Immature natural killer cell (primary cell): ENCODE measurements around the gene FCSK. TPM values are rescaled to one million over a fixed set of nuclear protein-coding genes. Genes with fewer than 3 reads are reported as not detected.
"Not testable (repeated sequence)": the region's sequence is repeated elsewhere in the genome, so short reads cannot be mapped to it uniquely, and the experiment has no call there.

Source experiments
- DNase-seq, 3 donors: peaks; one replicate each; pipeline ENCODE4 v3.0.0; 2022; ENCODE audit warnings: mixed read lengths in 1 of 3
- H3K27ac Mint-ChIP-seq, 6 donors: one replicate each; pipeline ENCODE4 v1.8.0; 2020; ENCODE audit warnings: mixed read lengths in 6 of 6, mild to moderate bottlenecking in 5 of 6, inconsistent platforms in 4 of 6, moderate library complexity in 3 of 6
- H3K27me3 Mint-ChIP-seq, 3 donors: one replicate each; pipeline ENCODE4 v1.8.0; 2020 to 2021; ENCODE audit warnings: low read depth in 3 of 3, mild to moderate bottlenecking in 3 of 3, mixed read lengths in 3 of 3, moderate library complexity in 3 of 3, inconsistent platforms in 1 of 3
- H3K36me3 Mint-ChIP-seq, 3 donors: one replicate each; pipeline ENCODE4 v1.8.0; 2020; ENCODE audit warnings: mixed read lengths in 3 of 3, inconsistent platforms in 2 of 3, mild to moderate bottlenecking in 2 of 3
- H3K4me1 Mint-ChIP-seq, 2 donors: one replicate each; pipeline ENCODE4 v1.8.0; 2020; ENCODE audit warnings: inconsistent platforms in 2 of 2, mild to moderate bottlenecking in 2 of 2, mixed read lengths in 2 of 2, moderate library complexity in 1 of 2
- H3K4me3 Mint-ChIP-seq, 5 donors: one replicate each; pipeline ENCODE4 v1.8.0; 2020; ENCODE audit warnings: mild to moderate bottlenecking in 5 of 5, mixed read lengths in 5 of 5, inconsistent platforms in 3 of 5, moderate library complexity in 3 of 5
- H3K9me3 Mint-ChIP-seq, 6 donors: one replicate each; pipeline ENCODE4 v1.8.0; 2020; ENCODE audit warnings: mild to moderate bottlenecking in 6 of 6, mixed read lengths in 6 of 6, inconsistent platforms in 4 of 6, moderate library complexity in 3 of 6
- polyA plus RNA-seq, 3 donors: library from polyadenylated mRNA; unstranded; fragments of 300-500 nt; fragmentation: Illumina TruSeq; gene quantifications; one replicate each; pipeline ENCODE4 v1.2.3, GENCODE V29; 2021

The FCSK gene
- polyA plus RNA-seq, 3 donors from 2014 or later, result 6.7 to 11.9 (median 10.5) TPM

- Mint-ChIP-seq H3K27ac (peak overlapping the region; percentile 73 to 88 (median 84)), H3K9me3 (no peaks in the 10 kb centered on the region), H3K4me1 (peaks cover 41 to 57% of the 10 kb centered on the region in 2 donors), H3K27me3 (peaks cover 0 to 2% (median 2%) of the 10 kb centered on the region in 3 donors), H3K36me3 (peaks cover 0 to 4% (median 0%) of the 10 kb centered on the region in 3 donors), H3K4me3 (peak overlapping the region; percentile 89 to 98 (median 92))
- no peak for DNase-seq
Measured at GRCh38 chr16:70437017-70437581, 17.3 kb upstream of the FCSK start.

GRCh38 chr16:70437582-70438557, 16.5 kb upstream of the FCSK start:
- Mint-ChIP-seq H3K9me3 (no peaks in the 10 kb centered on the region), H3K4me3 (peak overlapping the region; percentile 89 to 98 (median 92)), H3K4me1 (peaks cover 38 to 49% of the 10 kb centered on the region in 2 donors), H3K27me3 (peaks cover 0 to 4% (median 2%) of the 10 kb centered on the region in 3 donors), H3K36me3 (peaks cover 0 to 4% (median 0%) of the 10 kb centered on the region in 3 donors), H3K27ac (peak overlapping the region; percentile 73 to 89 (median 84))
- DNase-seq, result no peak

- no peak for DNase-seq
- H3K36me3 Mint-ChIP-seq, result peaks cover 0 to 4% (median 0%) of the 10 kb centered on the region in 3 donors
Measured at GRCh38 chr16:70438585-70438968, 15.8 kb upstream of the FCSK start.

GRCh38 chr16:70438969-70439862, 15.2 kb upstream of the FCSK start, which contains the start of gene ST3GAL2:
Gene ST3GAL2, minus strand, starts transcription at chr16:70439100. Its CDS starts 40,570 bp downstream, at chr16:70398530.
- peak within 1 kb of the TSS; percentile 92 to 98 (median 94) for H3K4me3 Mint-ChIP-seq
- peak; percentile 87 to 90 (median 88) for DNase-seq
- peaks cover 0 to 6% (median 2%) of the 10 kb centered on the region in 3 donors for H3K27me3 Mint-ChIP-seq
- peaks cover 30 to 36% of the 10 kb centered on the region in 2 donors for H3K4me1 Mint-ChIP-seq
- no peaks in the 10 kb centered on the region for H3K9me3 Mint-ChIP-seq
- H3K27ac Mint-ChIP-seq, result peak within 1 kb of the TSS; percentile 85 to 90 (median 87)
- H3K36me3 Mint-ChIP-seq, result no peaks in the 10 kb centered on the region

More at GRCh38 chr16:70438585-70438968, 15.8 kb upstream of the FCSK start:
- peaks cover 34 to 42% of the 10 kb centered on the region in 2 donors for H3K4me1 Mint-ChIP-seq
- peak overlapping the region; percentile 89 to 98 (median 92) for H3K4me3 Mint-ChIP-seq
- H3K27ac Mint-ChIP-seq, result peak overlapping the region; percentile 73 to 89 (median 84)
- H3K9me3 Mint-ChIP-seq, result no peaks in the 10 kb centered on the region
- peaks cover 0 to 6% (median 2%) of the 10 kb centered on the region in 3 donors for H3K27me3 Mint-ChIP-seq

GRCh38 chr16:70440009-70440692, 14.2 kb upstream of the FCSK start:
- H3K9me3 Mint-ChIP-seq, result no peaks in the 10 kb centered on the region
- peak overlapping the region in 3 of 6 donors; percentile 23 to 36 (median 30) for H3K27ac Mint-ChIP-seq
- H3K36me3 Mint-ChIP-seq, result no peaks in the 10 kb centered on the region
- DNase-seq, result no peak
- H3K27me3 Mint-ChIP-seq, result peaks cover 0 to 6% (median 0%) of the 10 kb centered on the region in 3 donors
- peaks cover 29 to 36% of the 10 kb centered on the region in 2 donors for H3K4me1 Mint-ChIP-seq
- peak overlapping the region; percentile 92 to 96 (median 94) for H3K4me3 Mint-ChIP-seq

GRCh38 chr16:70441406-70441990, 12.9 kb upstream of the FCSK start:
- no peak overlapping the region for H3K4me3 Mint-ChIP-seq
- H3K27me3 Mint-ChIP-seq, result peaks cover 0 to 6% (median 0%) of the 10 kb centered on the region in 3 donors
- no peaks in the 10 kb centered on the region for H3K9me3 Mint-ChIP-seq
- no peak for DNase-seq
- H3K27ac Mint-ChIP-seq, result peak overlapping the region in 1 of 6 donors; percentile 45
- no peaks in the 10 kb centered on the region for H3K36me3 Mint-ChIP-seq
- peaks cover 27 to 29% of the 10 kb centered on the region in 2 donors for H3K4me1 Mint-ChIP-seq

- H3K4me1 Mint-ChIP-seq, result peaks cover 19 to 21% of the 10 kb centered on the region in 2 donors
- H3K9me3 Mint-ChIP-seq, result no peaks in the 10 kb centered on the region
- no peak overlapping the region for H3K27ac Mint-ChIP-seq
- no peak overlapping the region for H3K4me3 Mint-ChIP-seq
- peaks cover 0 to 3% (median 0%) of the 10 kb centered on the region in 3 donors for H3K36me3 Mint-ChIP-seq
- DNase-seq, result no peak
- peaks cover 0 to 6% (median 0%) of the 10 kb centered on the region in 3 donors for H3K27me3 Mint-ChIP-seq
Measured at GRCh38 chr16:70442344-70442743, 12.1 kb upstream of the FCSK start.

- Mint-ChIP-seq H3K4me3 (no peak overlapping the region), H3K9me3 (no peaks in the 10 kb centered on the region), H3K4me1 (peaks cover 5 to 6% of the 10 kb centered on the region in 2 donors), H3K36me3 (peaks cover 0 to 7% (median 0%) of the 10 kb centered on the region in 3 donors), H3K27ac (no peak overlapping the region), H3K27me3 (peaks cover 0 to 8% (median 0%) of the 10 kb centered on the region in 3 donors)
- no peak for DNase-seq
Measured at GRCh38 chr16:70444249-70445063, 9.9 kb upstream of the FCSK start.

GRCh38 chr16:70448075-70448474, 6.3 kb upstream of the FCSK start:
- no peak overlapping the region for H3K27ac Mint-ChIP-seq
- DNase-seq, result no peak
- no peaks in the 10 kb centered on the region for H3K9me3 Mint-ChIP-seq
- H3K4me1 Mint-ChIP-seq, result peaks cover 0 to 2% of the 10 kb centered on the region in 2 donors
- H3K27me3 Mint-ChIP-seq, result peaks cover 0 to 6% (median 0%) of the 10 kb centered on the region in 3 donors
- no peak overlapping the region for H3K4me3 Mint-ChIP-seq
- peaks cover 0 to 7% (median 0%) of the 10 kb centered on the region in 3 donors for H3K36me3 Mint-ChIP-seq

GRCh38 chr16:70450142-70451003, 4.0 kb upstream of the FCSK start:
- not testable (repeated sequence) for H3K4me3 Mint-ChIP-seq, H3K36me3 Mint-ChIP-seq, H3K27me3 Mint-ChIP-seq, H3K9me3 Mint-ChIP-seq, DNase-seq
- Mint-ChIP-seq H3K4me1 (peaks cover 8 to 13% of the 10 kb centered on the region in 2 donors), H3K27ac (peak overlapping the region in 1 of 6 donors; percentile 51)

GRCh38 chr16:70451004-70451340, 3.4 kb upstream of the FCSK start:
- H3K4me3 Mint-ChIP-seq, H3K9me3 Mint-ChIP-seq, H3K27ac Mint-ChIP-seq: not testable (repeated sequence)

More at GRCh38 chr16:70451004-70451340, 3.4 kb upstream of the FCSK start:
- not testable (repeated sequence) for H3K27me3 Mint-ChIP-seq, H3K36me3 Mint-ChIP-seq, DNase-seq
- peaks cover 8 to 15% of the 10 kb centered on the region in 2 donors for H3K4me1 Mint-ChIP-seq
